Stimulated activated CD4-positive, alpha-beta T cell treated with anti-CD3 and anti-CD28 coated beads, Interleukin-12 subunit alpha, Interleukin-12 subunit beta, amount 100 ng/mL, for 48 hours (primary cell): ENCODE data around the gene SLC22A3.

Source experiments
- DNase-seq, 3 donors: peaks; one replicate each; pipeline ENCODE4 v3.0.0-alpha.2; 2020; ENCODE audit warnings: low read depth in 2 of 3, low spot score in 1 of 3

SLC22A3 gene

GRCh38 chr6:160417146-160417545, 69.0 kb downstream of the SLC22A3 start:
- DNase-seq, result no peak

- no peak for DNase-seq
These were observed 69.4 kb downstream of the SLC22A3 start for GRCh38 chr6:160417550-160417949.

DNA sequence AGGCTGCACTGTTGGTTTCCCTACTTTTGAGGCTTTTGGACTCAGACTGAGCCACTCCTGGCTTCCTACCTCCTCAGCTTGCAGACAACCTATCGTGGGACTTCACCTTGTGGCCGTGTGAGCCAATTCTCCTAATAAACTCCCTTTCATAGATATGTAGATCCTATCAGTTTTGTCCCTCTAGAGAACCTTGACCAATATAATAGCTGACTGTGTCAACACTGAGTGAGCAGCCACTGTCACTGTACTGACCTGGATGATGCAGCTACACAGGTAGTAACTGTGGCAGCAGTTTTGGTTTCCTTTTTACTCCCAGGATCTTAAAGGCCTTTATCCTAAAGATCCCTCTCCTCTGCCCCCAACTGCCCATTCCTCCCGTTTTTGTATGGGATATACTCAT, 70.2 kb downstream of the SLC22A3 start:
- DNase-seq, result no peak

- DNase-seq, result no peak
These were observed 71.3 kb downstream of the SLC22A3 start for GRCh38 chr6:160419488-160419887.

GRCh38 chr6:160420253-160420968, 72.2 kb downstream of the SLC22A3 start:
- no peak for DNase-seq

- DNase-seq, result no peak
These were observed 72.9 kb downstream of the SLC22A3 start for GRCh38 chr6:160420969-160421556.

- DNase-seq, result no peak
These were observed 73.7 kb downstream of the SLC22A3 start for GRCh38 chr6:160421854-160422253.

DNA sequence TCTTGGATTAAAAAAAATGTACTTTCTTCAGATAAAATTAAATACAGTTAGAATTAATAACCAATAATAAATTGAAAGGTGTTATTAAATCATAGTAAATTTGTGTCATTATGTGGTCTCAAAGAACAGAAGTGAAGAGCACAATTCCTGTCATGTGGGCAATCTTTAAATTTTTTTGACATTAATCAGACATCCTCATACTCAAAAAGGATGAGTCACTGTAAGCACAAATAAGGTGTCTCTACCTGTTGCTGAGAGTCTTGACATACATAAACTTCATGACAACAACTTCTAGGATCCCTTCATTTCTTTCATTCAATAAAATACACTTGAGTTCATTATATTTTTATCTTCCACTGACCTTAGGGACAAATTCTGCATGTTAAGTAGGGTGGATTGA, 76.1 kb downstream of the SLC22A3 start:
- DNase-seq, result no peak

DNA sequence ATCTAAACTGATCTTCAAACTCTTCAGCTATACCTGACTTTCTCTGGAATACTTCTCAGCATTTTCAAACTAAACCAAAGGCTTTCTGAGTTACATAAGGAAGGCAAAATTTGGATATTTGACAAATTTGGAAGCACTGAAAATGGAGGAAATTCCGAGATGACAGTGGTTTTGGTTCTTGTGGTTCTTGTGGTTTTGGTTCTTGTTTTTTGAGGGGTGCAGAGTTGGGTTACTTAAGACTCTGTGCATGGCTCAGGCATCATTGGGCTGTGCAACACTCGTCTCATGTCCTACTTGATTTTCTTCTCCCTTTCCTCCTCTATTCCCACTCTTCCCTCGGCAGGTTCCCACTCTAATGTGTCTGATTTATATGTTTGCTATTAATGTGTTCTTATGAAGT, 78.0 kb downstream of the SLC22A3 start:
- no peak for DNase-seq

DNA sequence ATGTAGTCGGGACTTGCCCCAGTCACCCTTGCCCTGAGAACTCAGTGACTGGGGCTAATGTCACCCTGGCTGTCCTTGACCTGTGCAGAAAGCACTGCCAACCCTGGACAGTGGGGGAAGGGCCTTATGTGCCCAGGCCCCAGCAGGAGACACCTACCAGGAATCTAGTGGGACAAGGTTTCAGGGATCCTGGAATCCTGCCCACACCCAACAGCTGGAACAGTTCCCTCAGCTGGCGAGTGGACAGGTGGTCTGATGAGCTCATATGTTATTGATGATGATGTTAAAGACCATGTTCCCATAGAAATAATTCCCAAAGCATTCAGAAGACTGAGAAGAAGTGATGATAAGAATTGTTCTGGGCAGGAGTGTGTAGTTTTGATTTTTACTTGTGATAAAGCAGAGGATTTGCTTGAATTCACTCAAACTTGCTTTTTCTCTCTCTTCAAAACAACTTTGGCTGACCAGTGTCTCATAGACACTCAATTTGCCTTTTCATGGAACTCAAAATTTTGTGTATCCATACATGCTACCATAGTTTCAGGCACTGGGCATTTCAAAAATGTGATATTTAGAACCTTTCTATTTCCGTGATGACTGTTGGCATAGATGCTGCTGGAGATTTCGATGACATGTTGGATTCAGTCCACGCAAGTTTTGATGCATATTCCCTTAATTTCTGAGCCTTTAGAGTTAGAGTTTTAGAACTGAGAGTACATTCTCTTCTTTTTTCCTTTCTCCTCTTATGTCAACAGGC, 79.3 kb downstream of the SLC22A3 start:
- DNase-seq, result no peak

GRCh38 chr6:160428069-160428430, 79.9 kb downstream of the SLC22A3 start:
- DNase-seq, result no peak

DNA sequence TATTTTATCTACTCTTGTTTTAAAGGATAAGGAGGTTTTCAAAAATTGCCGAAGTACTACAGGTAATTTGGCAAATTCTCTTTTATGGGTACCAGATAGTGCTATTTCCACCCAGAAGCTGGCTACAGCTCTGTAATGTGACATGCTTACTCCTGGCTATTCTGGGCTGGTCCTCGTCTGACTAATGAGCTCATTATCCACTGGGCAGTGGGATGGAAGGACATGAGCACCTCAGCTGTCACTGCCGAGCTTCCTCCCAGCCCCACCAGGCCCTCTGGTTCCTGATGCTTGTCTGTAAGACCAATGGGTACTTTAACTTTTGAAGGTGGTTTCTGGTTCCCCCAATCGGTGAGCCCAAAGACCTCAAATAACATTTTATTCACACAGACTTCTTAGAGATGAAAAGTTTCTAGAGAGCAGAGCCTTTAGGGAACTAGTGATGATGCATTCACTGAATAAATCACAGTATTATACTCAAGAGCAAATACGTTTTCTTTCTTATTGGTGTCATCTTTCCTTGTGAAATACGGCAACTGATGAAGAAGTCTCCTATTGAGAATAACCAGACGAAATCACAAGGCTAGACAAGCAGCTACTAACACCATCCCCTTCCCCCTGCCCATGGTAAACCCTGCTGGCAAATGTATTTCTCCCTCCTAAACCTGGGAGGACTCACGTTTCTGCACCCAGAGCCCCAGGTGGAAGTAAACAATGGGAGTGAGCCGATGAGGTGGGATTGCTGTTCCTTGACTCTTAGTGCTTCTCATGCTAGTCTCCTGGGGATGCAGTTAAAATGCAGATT, 80.8 kb downstream of the SLC22A3 start:
- DNase-seq, result no peak

GRCh38 chr6:160429620-160429895, 81.4 kb downstream of the SLC22A3 start:
- no peak for DNase-seq

- no peak for DNase-seq
These were observed 82.0 kb downstream of the SLC22A3 start for GRCh38 chr6:160430203-160430602.

DNA sequence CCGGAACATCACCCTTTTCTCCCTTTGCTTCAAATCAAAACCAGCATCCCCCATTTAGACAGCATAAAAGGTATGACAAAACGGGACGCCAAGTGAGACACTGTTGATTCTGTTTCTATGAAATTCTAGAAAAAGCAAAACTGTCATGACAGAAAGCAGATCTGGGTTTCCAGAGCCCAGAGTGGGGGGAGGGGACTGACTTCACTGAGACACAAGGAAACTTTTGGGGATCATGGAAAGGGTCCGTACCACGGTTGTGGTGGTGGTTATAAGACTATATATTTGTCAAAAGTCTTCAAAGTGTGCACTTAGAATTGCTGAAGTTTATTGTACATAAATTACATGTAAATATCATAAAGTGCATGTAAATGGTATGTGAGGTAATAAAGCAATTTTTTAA, 82.6 kb downstream of the SLC22A3 start:
- no peak for DNase-seq

DNA sequence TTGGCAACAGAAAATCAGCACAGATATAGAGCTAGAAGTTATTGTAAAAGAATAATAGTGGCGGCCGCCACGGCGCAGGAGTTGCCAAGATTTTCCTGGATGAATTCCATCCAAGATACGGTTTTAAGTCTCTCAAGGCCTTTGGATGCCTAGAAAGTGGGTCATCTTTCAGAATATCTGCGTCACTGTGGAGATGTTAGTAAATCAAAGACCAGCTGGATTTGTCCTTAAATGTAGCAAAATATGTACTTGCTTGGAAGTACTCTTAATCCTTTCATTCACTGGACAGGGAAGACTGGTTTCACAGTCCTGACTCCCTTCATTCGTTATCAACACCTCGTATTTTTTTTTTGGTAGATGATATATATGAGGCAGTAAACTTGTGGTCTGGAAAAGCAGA, 83.0 kb downstream of the SLC22A3 start:
- no peak for DNase-seq

DNA sequence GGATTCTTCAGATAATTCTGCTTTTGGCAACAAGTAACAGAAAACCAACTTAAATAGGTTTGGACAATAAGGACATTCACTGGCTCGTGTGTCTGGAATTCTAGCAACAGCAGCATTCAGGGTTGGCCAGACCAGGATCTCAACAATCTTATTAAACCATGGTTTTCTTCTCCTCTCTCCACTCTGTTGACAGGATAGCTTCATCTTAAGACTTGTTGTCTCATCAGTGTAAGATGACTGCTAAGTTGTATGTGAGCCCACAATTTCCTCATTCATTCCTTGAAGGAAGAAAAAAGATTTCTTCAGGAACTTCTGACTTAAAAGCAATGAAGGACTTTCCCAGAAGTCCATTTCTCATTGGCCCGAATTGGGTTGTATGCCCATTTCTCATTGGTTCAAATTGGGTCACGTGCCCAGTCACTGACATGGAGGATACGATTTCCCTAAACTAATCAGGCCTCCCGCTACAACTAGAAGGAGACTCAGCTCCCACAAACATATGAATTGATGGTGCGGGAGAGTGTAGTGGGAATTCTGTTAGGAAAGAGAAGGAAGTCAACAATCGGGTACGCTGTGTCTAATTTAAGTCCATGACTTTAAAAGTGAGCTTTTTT, 83.7 kb downstream of the SLC22A3 start:
- DNase-seq, result no peak

DNA sequence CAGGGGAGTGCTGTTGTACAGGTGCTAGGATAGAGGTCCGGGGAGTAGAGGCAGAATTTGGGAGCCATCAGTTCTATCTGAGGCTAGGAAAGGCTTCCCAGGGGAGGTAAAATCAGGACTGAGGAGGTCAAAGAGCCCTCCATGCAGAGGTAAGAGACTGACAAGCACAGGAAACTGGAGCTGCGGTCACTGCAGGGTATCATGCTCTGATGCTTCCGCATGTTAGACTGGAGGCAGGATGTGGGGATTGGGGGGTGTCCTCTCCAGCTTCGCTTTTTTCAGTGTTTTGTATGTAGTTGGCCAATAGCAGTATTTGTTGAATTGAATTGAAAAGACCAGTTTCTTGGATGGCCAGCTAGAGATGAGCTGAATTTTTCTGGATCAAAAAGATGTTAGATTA, 87.8 kb downstream of the SLC22A3 start:
- DNase-seq, result no peak

GRCh38 chr6:160437154-160437553, 89.0 kb downstream of the SLC22A3 start:
- DNase-seq, result no peak

DNA sequence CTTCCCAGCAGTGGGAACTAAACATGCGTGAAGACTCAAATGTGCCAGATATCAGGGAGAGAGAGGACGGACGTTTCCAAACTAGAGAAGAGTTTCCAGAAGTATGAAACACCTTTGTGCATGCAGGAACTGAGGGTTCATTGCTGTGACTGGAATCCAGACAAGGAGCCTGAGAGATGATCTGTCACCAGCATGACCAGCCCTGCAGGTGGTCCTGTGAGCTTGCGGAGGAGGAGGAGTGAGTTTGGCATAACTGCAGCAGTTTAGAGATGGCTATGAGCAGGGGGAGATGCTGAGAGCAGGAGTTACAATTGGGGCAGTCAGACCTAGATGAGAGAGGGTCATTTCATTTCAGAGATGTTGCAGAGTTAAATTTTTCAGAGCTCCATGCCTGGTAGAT, 89.6 kb downstream of the SLC22A3 start:
- no peak for DNase-seq

DNA sequence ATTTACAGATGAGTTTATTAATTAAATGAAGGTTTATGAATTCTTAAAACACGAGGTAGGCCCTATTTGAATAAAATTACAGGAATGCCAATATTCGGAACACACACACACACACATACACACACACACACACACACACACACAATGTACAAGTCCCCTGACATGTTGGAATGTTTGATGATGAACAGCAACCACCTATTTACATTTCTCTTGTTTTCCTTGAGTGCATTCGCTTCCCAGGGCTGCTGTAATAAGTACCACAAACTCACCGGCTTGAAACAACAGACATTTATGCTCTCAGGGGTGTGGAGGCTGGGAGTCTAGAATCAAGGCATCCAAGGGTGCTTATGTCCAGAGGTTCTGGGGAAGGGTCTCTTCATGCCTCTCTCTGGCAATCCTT, 90.3 kb downstream of the SLC22A3 start:
- no peak for DNase-seq

GRCh38 chr6:160439751-160440150, 91.6 kb downstream of the SLC22A3 start:
- no peak for DNase-seq
